Measurements from ENCODE around the gene TNNI3.
"Not testable (repeated sequence)": the region's sequence is repeated elsewhere in the genome, so short reads cannot be mapped to it uniquely, and the experiment has no call there.

The TNNI3 gene

DNA sequence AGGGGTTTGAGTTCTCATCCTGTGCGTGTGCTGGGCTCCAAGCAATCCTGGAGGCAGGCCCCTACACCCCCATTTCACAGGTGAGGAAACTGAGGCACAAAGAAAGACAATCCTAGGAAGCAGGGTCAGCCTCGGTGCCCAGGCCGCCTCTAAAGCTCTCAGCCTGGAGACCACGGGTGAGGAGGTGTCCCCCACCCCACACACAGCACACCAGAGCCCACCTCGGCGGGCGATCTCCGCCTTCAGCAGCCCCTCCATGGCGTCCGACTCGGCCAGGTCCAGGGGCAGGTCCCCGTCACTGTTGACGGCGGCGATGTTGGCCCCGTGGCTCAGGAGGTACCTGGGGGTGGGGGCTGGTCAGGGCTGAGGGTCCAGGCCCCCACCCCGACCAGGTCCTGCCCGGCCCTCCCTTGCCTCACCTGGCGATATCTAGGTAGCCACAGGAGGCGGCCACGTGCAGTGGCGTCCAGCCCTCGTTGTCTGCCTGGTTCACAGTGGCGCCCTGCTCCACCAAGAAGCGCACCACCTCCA lies 45.2 kb downstream of the TNNI3 start:
- DNase-seq = no peak

DNA sequence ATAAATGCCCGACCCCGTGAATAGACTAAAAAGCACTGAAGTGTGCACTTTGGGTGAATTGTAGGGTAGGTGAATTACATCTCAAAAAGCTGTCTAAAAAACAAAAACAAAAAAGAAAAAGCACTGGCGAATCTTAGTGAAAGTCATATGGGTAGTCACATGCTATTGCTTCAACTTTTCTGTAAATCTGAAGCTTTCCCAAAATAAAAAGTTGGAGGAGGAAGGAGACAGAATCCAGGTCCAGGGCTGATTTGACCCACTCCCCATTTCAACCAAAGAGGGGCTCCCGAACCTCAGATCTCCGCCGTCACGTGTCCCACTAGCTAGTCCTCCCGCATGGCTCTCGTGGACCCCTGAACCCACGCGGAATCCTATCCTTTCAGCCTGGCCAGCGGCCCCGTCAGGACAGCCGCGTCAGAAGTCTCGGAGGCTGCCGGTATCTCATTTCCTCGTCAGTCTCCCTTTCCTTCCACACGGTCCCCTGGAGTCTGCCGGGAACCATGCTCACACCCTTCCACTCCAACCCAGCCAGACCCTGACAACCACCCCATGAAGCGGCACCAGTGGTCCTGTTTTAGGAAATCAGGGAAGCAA lies 46.2 kb downstream of the TNNI3 start:
- no peak for DNase-seq

DNA sequence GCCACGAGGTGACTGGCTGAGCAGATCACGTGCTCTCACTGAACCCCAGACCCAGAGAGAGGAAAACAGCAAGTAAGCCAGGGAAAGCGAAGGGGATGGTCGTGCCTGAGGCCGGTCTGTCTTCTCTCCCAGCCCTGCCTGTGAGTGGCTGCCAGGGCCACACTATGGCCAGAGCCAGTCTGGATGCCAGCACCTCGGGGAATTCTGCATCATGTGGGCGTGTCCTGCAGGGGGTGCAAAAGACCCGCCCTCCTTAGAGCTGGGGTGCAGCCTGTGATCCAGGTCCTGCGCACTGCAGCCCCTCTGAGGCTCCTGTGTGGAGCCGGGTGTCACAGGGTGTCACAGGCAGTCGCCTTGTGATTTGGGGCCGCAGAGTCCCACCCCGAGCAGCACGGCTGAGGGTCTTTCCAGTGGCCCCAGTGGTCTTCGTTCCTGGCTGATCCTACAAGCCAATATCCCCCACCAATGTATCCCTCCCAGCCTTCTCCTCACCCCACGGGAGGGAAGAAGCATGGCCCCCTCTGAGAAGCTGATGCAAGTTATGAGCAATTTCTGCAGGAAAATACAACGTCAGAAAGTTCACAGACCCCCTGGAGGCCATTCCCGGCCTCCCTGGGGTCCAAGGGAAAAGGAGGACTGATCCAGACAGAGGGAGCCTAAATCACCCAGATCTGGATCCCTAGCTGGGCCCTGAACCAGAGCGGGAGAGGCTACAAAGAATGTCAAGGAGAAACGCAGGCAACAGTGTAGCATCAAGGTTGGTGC lies 47.8 kb downstream of the TNNI3 start:
- DNase-seq = no peak

DNA sequence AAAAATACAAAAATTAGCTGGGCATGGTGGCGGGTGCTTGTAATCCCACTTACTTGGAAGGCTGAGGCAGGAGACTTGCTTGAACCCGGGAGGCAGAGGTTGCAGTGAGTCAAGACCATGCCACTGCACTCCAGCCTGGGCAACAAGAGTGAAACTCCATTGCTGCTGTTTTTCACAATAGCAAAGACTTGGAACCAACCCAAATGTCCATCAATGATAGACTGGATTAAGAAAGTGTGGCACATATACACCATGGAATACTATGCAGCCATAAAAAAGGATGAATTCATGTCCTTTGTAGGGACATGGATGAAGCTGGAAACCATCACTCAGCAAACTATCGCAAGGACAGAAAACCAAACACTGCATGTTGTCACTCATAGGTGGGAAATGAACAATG lies 50.3 kb downstream of the TNNI3 start:
- DNase-seq = not testable (repeated sequence)

DNA sequence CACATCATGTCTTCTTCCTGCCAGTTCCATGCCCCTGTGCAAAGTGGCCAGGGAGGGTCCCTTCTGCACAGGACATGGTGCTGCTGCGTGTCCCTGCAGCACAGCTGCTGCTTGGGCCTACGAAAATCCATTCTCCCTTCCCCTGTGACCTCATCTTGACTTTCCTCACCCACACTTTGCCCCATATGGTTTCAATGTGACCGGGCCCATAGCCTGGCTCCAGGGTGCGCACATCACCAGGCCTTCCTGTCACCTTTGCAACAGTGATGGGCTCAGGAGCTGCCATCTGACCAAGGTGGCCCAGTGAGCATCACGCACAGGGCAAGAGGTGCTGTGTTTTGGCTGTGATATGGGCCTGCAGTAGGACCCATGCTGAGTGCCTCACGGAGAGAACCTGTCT lies 50.9 kb downstream of the TNNI3 start:
- DNase-seq = no peak

DNA sequence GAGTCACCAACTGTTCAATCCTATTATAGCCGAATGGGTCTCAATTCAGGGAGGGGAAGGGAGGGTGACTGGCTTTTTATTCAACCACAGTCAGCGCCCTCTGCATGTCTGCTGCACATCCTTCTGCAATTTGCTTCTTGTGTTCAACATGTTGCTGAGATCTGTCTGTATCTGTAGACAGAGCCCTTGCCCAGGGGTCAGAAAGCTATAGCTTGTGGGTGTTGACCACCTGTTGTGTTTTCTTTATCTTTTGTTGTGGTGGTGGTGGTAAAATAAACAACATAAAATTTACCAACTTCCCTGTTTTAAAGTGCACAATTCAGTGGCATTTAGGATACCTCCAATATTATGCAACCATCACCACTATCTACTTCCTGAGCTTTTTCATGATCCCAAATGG lies 52.3 kb downstream of the TNNI3 start:
- no peak for DNase-seq

DNA sequence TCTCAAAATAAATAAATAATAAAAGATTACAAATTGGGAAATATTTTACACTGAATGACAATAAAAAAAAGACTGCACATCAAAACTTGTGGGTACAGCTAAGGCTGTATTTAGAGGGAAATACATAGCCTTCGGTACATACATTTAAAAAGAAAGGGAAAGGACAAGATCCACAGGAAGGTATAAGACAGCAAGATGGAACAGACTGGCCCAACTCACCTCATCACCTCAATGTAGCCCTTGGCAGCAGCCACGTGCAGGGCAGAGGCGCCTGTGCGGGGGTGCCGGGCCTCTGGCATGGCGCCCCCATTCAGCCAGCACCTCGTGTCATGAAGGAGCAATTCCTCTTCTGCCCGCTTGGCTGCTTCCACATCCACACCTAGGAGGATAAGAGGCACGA lies 54.3 kb downstream of the TNNI3 start:
- no peak for DNase-seq

All from stimulated activated naive CD4-positive, alpha-beta T cell (primary cell).